NCI-H2029 treated with DMSO at 0.1 percent for 48 hours (cell line): Measurements from ENCODE around the gene SLC19A2.
A peak's percentile ranks its signal among the peaks of the same experiment; 100 is the strongest.
"Not testable (repeated sequence)": the region's sequence is repeated elsewhere in the genome, so short reads cannot be mapped to it uniquely, and the experiment has no call there.

Source experiments
- DNase-seq: peaks from one replicate; lab custom pipeline; 2025; lab: John Stamatoyannopoulos, UW

SLC19A2 gene, protein sequence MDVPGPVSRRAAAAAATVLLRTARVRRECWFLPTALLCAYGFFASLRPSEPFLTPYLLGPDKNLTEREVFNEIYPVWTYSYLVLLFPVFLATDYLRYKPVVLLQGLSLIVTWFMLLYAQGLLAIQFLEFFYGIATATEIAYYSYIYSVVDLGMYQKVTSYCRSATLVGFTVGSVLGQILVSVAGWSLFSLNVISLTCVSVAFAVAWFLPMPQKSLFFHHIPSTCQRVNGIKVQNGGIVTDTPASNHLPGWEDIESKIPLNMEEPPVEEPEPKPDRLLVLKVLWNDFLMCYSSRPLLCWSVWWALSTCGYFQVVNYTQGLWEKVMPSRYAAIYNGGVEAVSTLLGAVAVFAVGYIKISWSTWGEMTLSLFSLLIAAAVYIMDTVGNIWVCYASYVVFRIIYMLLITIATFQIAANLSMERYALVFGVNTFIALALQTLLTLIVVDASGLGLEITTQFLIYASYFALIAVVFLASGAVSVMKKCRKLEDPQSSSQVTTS

DNA sequence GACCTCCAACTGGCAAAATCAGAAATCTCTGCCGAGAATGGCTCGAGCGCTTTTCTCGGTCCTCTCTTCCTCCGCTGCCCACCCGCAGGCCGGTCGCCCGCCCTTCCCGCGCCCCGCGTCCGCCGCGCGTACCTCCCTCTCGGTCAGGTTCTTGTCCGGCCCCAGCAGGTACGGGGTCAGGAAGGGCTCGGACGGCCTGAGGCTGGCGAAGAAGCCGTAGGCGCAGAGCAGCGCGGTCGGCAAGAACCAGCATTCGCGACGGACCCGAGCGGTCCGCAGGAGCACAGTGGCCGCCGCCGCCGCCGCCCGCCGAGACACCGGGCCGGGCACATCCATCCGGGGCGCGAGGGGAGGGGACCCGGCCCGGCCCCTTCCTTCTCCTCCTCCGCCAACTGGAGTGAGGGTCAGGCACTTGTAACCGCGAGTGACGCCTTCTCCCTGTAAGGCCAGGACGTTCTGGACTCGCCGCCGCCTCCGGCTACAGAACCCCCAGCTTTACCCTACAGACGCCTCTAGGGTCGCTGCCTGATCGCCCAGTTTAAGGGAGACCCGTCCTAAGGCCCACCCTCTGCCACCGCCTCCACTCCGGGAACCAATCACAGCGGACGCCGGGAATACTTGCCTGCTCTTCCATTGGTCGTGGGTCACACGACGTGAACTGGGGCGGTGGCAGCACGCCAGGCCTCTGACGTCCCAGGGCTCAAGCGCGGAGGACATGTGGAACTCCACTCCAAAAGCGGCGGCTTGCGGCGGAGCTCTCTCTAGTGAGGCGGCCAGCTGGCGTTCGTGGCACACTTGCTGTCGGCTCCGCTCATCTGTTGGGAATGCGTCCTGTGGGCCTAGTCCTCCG, at the start of gene SLC19A2:
Gene SLC19A2 (minus strand): TSS at position 514 of the 850 bp plus-strand sequence. CDS start 178 bp downstream, at position 336.
- peak; percentile 85 for DNase-seq

DNA sequence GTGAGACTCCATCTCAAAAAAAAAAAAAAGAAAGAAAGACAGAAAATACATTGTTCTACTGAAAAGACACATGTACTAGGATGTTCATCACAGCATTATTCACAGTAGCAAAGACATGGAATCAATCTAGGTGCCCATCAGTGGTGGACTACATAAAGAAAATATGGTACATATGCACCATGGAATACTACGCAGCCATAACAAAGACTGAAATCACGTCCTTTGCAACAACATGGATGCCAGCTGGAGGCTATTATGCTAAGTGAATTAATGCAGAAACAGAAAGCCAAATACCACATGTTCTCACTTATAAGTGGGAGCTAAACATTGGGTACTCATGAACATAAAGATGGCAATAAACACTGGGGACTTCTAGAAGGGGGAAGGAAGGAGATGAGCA, 48.9 kb upstream of the SLC19A2 start:
- DNase-seq: no peak

DNA sequence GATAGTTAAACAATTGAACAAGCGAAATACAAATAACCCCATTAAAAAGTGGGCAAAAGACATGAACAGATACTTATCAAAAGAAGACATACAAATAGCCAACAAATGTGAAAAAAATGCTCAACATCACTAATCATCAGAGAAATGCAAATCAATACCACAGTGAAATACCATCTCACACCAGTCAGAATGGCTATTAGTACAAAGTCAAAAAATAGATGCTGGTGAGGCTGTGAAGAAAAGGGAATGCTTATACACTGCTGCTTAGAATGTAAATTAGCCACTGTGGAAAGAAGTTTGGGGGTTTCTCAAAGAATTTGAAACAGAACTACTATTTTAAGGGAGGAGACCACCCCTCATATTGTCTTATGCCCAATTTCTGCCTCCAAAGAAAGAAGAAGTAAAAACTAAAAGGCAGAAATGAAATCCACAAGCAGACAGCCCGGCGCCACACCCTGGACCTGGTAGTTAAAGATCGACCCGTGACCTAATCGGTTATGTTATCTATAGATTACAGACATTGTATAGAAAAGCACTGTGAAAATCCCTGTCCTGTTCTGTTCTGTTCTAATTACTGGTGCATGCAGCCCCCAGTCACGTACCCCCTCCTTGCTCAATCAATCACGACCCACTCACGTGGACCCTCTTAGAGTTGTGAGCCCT, 47.9 kb upstream of the SLC19A2 start:
- not testable (repeated sequence) for DNase-seq

DNA sequence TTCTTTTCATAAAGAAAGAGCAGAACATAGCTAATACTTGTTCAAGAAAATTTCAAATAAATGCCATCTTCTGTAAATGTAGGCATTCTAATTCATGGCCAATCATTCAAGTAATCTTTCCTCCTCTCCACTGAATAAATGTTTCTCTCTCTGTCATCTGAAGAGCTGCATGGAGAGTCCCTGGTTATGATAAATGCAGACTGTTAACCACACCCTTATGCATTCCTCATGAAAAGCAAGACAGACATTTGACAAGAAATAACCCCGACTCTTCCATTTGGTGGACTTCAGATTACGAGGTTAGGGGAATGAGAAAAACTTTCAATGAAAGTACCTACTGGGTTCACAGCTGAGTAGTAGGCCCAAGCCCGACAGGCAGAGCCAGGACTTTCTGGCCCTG, 44.7 kb upstream of the SLC19A2 start:
- DNase-seq: no peak

DNA sequence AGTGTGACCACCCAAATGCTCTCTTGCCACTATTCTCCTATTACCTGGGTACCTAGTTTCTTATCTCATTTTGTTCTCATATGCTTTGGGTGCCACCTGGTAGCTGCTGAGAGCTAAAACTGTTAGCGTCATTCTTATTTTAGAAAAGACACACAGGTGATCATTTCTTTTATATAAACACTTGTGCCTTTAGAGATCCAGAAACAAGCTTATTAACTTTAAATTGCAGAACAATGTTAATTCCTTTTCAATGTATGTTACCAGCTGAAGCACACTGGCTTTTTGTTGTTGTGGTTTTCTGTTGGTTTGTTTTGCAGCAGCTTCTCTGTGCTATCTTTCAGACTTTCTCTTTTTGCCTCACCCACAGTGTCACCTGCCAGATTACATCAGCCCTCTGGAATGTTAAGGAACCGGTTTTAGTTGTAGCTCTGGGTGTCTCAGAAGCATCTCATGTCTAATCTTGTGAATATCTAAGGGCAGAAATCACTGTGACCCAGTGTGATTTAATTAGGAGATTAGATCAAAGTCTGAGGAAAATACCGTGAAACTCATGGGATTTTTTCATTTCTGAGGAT, 43.4 kb upstream of the SLC19A2 start:
- DNase-seq: peak; percentile 73

DNA sequence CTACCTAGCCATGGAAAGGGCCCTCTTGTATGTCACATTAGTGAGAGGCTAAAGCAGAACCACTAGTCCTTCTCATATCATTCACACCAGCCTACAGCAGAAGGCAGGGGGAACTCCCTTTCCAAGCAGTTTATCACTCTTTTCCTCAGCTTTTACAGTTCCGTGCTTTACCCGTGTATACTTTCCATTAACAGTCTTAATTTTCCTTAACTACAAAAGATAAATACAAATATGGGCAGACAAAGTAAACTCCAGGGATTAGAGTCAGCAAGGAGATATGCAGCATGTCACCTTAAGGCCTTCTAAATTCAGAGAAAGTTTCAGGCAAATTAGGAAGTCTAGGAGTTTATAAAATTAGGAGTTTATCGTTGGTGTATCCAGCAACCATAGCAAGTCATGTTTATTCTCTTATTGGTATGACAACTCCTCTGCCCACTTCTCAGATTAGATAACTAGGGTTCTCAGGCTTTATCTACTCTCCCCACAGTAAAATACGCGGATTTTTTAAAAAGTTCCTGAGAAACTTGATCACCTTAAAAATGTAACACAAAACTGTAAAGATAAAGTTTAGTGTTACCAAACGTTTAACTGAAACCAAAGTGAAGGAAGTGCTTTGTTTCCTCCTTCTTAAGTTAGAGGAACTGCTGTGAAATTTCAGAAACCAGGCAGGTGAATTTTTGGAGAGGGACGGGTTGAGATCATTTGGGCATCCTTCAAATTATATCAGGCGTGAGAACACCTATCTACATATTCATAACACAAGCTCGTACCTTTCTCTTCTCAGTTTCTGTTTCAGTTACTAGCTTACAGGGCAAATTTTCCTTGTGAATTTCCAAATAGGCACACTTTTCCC, 42.7 kb upstream of the SLC19A2 start:
- DNase-seq: no peak

DNA sequence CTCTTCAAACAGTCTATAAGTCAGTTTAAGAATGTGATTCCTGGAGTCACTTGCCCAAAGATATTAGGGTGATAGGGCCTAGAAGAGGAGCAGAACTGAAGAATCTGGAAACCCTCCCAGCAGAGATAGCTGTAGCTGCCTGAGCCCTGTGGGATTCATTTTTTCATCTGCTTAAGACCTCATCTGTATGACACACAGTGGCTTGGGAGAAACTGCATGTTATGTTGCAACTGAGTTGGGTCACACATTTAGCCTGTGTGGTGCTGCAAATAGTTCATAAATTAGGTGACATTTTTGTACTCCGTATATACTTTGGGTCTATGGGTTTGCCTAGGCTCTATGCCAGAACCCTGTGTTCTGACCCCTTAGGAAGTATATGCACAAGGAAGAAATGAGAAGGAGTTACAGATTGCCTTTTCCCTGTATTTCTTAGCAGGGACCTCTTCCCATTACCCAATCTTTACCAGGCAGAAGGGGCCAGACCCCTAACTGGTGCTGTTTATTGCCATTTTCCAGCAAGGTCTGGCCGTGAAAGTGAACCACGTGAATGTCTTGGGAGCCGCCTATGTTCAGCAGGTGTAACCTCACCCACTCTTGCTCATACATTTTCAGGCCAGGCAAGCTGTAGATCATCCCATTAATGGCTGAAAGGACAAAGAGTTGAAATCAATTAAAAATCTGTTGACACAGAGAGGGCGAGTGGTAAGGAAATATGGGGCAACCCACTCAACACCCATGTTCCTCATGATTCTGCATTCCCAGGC, 41.9 kb upstream of the SLC19A2 start:
- DNase-seq: no peak

DNA sequence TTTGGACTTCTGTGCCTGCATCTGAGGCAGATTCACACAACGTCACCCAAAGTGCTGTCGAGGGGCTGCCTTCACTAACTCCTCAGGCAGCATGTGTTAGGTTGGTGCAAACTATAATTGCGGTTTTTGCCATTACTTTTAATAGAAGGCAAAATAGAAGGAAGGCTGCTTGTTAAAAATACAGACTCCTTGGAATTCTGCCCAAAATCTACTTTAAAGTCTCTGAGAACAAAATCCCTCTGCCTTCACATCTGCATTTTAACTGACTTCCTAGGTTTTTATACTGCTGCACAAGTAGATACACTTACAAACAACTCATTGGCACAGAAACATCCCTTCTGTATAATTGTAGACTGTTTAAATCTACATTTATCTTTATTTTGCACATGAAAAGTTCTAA, 41.3 kb upstream of the SLC19A2 start:
- DNase-seq: no peak

DNA sequence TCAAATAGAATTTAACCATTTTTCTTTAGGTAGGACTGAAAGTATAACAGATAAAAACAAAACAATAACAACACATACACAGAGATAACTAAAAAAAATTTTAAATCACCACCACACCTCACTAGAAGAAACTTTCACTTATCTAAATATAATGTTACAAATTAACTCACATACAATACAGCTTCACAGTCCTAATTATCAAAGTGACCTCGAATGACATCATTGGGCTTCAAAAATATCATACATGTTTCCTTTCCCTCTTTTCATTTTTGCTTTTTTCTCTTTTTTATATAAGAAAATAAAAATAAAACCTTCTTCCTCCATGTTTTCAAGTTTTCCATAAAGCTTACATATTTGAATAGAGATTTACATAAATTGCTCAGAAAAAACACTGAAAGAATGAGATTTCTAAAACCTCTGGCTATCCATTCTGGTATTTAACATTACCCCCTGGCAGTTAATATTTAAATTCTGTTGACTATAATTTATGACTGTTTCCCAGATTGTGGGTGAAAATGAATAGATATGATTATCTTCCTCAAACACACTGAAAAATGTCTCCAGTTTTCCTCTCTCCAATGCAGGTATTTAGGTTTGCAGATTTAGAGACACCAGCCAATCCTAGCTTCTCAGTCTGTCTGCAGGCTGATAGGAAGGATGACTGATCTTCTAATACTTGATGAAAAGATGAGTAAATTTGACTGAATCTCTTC, 40.5 kb upstream of the SLC19A2 start:
- no peak for DNase-seq

DNA sequence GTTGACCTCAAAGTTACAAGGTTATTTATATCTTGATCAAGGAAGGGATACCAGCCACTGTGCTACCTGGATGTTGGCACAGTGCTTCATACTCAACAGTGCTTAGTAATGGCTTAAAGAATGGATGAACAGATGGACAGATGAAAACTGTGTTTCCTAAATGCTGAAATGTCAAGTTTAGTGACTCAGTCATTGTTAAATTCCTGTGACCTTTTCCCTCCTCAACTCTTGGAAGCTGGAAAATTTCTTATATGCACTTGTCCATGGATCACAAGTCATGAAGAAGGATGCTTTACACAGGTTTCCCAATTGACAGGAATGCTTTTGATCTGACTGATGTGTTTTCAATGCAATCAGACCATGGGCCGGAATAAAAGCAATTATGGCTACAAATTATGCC, 39.6 kb upstream of the SLC19A2 start:
- no peak for DNase-seq

DNA sequence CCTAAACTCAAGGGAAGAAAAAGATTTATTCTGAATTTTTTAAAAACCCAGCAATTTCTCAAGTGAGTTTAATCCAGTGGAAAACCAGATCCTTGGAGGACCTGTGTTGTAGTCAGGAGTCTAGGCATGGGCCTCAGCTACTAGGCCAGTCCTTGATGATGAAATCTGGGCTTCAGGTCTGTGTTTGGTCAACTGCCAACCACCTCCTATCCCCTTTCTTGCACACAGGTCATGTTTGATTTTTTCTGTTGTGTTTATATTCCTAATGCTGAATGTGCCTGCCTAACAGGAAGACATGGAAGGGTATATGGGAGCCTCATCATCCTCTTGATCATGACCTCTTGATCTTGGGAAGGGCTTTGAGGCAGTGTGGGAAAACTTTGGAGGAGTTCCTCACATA, 38.2 kb upstream of the SLC19A2 start:
- DNase-seq: no peak

DNA sequence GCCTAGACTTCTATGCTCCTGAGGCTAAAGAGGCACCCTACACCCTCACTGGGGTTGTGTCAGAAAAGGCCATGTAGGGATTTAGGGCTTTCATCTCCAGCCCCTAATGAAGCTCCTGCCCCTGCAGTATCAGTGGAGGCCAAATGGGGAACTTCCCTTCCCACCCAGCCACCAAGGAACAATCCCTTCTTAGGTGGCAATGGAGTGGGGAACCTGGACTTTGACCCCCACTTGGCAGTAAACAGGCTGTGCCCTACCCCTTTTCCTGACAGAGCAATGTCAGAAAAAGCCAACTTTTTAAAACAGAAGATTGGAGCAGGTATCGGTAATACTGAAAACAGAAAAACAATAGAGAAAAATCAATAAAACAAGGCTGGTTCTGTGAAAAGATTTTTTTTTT, 35.5 kb upstream of the SLC19A2 start:
- no peak for DNase-seq

DNA sequence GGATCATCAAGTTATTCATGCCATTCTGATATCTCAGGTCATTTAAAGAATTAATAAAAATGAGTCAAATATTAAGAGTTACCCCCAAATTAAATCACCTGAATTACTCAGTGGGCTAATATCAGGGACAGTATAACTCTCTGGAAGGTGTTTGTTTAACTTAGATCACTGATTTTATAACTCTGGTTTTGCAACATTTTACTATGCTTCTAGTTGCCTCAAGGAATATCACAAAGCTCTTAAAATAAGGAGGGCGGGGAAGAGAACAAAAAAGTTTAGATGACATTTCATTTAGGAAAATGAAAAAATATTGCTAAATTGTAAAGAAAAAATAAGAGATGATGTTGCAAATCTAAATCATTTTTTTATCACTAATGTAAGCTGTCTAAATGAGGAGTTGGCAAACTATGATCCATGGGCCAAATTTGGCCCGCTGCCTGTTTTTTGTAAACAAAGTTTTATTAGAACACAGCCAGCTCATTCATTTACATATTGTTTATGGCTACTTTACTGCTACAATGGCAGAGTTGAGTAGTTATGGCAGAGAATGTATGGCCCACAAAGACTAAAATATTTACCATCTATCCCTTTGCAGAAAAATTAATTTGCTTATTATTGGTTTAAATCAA, 31.9 kb upstream of the SLC19A2 start:
- no peak for DNase-seq

DNA sequence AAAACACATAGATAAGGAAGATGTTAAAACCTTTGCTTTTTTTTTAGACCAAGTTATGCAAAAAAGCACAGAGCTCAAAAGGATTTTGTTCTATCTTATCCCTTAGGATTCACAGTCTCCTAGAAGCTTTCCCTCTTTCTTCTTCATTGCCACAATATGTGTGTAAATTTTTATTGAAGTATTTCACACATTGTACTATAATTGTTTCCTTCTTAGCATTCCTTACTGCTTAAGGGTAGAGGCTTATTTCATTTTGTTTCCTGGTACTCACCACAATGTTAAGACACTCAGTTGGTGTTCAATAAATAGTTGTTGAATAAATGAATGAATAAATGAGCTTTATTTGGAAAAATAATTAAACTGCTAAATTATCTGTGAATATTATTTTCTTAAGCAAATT, 29.9 kb upstream of the SLC19A2 start:
- DNase-seq: no peak

DNA sequence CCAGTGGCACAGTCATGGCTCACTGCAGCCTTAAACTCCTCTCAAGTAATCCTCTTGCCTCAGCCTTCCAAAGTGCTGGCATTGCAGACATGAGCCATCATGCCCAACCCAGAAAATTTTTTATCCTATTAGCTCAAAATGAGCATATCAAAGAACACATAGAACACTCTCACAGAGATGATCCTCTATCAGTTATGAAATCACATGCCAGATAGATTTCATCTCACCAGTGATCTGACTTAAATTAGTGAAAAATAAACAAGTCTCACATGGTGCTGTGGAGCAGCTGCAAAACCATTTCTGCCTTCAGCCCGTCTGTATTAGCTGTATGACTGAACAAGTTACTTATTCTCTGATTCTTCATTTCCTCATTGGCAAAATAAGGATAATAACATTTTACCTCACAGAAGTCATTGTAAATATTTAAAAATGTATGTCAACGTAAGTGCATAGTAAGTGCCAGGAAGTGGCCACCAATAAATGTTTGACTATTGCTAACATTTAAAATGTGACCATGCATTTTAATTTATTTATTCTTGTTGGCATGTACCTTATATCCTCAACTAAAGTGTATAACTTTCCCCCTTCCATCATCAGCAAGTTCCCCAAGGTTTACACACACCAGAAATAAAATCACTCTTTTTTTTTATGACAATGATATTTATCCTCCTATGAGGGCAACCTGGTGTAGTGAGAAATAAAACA, 29.0 kb upstream of the SLC19A2 start:
- no peak for DNase-seq

DNA sequence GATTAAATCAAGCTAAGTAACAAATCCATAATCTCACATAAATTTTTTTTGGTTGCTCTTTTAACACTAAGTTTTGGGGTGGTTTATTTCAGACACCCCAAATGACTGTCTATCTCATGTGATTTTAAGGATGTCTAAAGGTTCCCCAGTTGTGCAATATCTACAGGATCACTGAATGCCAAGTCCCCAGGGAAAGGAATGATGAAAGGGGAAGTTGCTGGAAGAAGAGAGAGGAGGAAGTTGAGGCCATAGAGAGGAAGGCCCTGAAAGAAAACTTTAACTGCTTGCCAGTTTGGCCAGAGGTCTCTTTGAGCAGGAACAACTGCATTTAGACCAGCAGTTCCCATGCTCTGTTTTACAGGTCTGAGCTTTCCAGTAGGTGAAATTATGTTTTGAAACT, 27.5 kb upstream of the SLC19A2 start:
- no peak for DNase-seq

DNA sequence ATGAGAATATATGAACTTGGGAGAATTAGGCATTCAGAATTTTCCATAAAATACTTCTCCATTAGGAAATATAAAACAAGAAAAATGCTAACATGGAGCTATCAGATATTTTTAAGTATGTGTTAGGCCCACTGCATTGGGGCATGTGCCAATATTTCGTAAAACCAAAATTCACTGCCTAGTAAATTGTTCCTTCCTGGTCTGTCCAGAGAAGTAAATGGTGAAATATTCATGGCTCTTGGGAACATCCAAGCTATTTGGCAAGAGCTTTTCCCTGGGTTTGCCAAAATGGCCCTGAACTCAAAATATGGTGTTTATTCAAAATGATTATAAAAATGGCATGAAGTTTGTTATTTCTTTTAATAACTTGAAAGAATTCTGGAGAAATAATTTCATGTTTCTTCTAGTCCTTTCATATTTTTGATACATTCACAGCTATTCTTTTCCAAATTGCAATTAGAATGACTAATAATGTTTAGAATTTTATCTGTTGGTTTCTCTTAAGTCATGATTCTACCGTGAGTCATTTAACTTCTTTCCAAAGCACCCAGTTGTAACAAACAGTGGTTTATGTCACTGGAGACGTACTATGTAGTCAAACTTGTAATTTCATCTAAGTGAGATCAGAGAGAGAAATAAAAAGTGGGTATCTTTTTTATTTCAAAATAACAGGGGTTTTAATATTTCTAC, 25.7 kb upstream of the SLC19A2 start:
- DNase-seq: no peak

DNA sequence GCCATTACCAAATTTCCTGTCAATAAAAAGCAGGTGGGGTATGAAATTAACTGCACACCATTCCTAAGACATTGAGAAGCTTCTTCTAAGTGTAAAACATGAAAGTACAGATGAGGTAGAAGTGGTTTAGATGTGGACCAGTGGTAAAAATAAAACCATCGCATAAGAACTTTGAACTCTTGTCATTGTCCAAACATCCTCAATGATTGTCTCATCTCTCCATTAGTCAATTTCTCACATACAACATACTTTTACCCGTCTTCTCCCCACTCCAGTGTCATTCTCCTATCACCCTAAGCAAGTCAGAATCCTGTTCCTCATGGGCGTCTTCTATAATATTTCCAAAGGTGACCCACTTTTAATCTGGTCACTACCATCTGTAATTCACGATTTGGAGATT, 24.3 kb upstream of the SLC19A2 start:
- no peak for DNase-seq
